ENCODE measurements around the gene PRKAR1B. TPM values are rescaled to one million over a fixed set of nuclear protein-coding genes. Genes with fewer than 3 reads are reported as not detected.

PRKAR1B gene
- total RNA-seq, 1 donor from 2014 or later: 19.3 TPM

- Histone ChIP-seq H3K36me3 (ENCODE audit: control insufficient read depth in 3 of 3, insufficient read depth in 3 of 3, low read length in 3 of 3) (peaks cover 28 to 42% (median 35%) of the 10 kb centered on the region in 3 donors), H3K27ac (ENCODE audit: low read depth, low read length) (peak overlapping the region; percentile 30)
Observed at GRCh38 chr7:503575-504111, 223.4 kb downstream of the PRKAR1B start.

GRCh38 chr7:502296-502695 is 224.8 kb downstream of the PRKAR1B start:
- peaks cover 35 to 44% (median 41%) of the 10 kb centered on the region in 3 donors for H3K36me3 ChIP-seq (ENCODE audit: control insufficient read depth in 3 of 3, insufficient read depth in 3 of 3, low read length in 3 of 3)

More at GRCh38 chr7:503575-504111, 223.4 kb downstream of the PRKAR1B start:
- H3K4me1 ChIP-seq (ENCODE audit: control insufficient read depth in 3 of 3, insufficient read depth in 3 of 3, low read length in 3 of 3): peaks cover 12 to 38% (median 31%) of the 10 kb centered on the region in 3 donors
- no peaks in the 10 kb centered on the region for H3K9me3 ChIP-seq (ENCODE audit: control insufficient read depth in 3 of 3, low read length in 3 of 3)
- H3K9ac ChIP-seq (ENCODE audit: low read depth in 1 of 3, low read length in 3 of 3): peak overlapping the region in 2 of 3 donors; percentile 45 to 75
- H3K27me3 ChIP-seq (ENCODE audit: control insufficient read depth in 3 of 3, insufficient read depth in 3 of 3, low read length in 3 of 3): no peaks in the 10 kb centered on the region
- peak overlapping the region in 1 of 3 donors; percentile 22 for H3K4me3 ChIP-seq (ENCODE audit: low read length in 3 of 3)

GRCh38 chr7:501526-501925 is 225.6 kb downstream of the PRKAR1B start:
- Histone ChIP-seq H3K27me3 (ENCODE audit: control insufficient read depth in 3 of 3, insufficient read depth in 3 of 3, low read length in 3 of 3) (no peaks in the 10 kb centered on the region), H3K9ac (ENCODE audit: low read depth in 1 of 3, low read length in 3 of 3) (no peak overlapping the region), H3K4me3 (ENCODE audit: low read length in 3 of 3) (no peak overlapping the region), H3K27ac (ENCODE audit: low read depth, low read length) (no peak overlapping the region), H3K9me3 (ENCODE audit: control insufficient read depth in 3 of 3, low read length in 3 of 3) (no peaks in the 10 kb centered on the region), H3K36me3 (ENCODE audit: control insufficient read depth in 3 of 3, insufficient read depth in 3 of 3, low read length in 3 of 3) (peaks cover 40 to 47% (median 46%) of the 10 kb centered on the region in 3 donors), H3K4me1 (ENCODE audit: control insufficient read depth in 3 of 3, insufficient read depth in 3 of 3, low read length in 3 of 3) (peaks cover 12 to 32% (median 31%) of the 10 kb centered on the region in 3 donors)

More at GRCh38 chr7:502296-502695, 224.8 kb downstream of the PRKAR1B start:
- H3K4me3 ChIP-seq (ENCODE audit: low read length in 3 of 3): no peak overlapping the region
- H3K9ac ChIP-seq (ENCODE audit: low read depth in 1 of 3, low read length in 3 of 3): no peak overlapping the region
- H3K27ac ChIP-seq (ENCODE audit: low read depth, low read length): no peak overlapping the region
- H3K9me3 ChIP-seq (ENCODE audit: control insufficient read depth in 3 of 3, low read length in 3 of 3): no peaks in the 10 kb centered on the region
- H3K4me1 ChIP-seq (ENCODE audit: control insufficient read depth in 3 of 3, insufficient read depth in 3 of 3, low read length in 3 of 3): peaks cover 12 to 38% (median 31%) of the 10 kb centered on the region in 3 donors
- no peaks in the 10 kb centered on the region for H3K27me3 ChIP-seq (ENCODE audit: control insufficient read depth in 3 of 3, insufficient read depth in 3 of 3, low read length in 3 of 3)

- H3K27me3 ChIP-seq (ENCODE audit: control insufficient read depth in 3 of 3, insufficient read depth in 3 of 3, low read length in 3 of 3): no peaks in the 10 kb centered on the region
- H3K4me1 ChIP-seq (ENCODE audit: control insufficient read depth in 3 of 3, insufficient read depth in 3 of 3, low read length in 3 of 3): peaks cover 12 to 31% (median 29%) of the 10 kb centered on the region in 3 donors
- H3K9me3 ChIP-seq (ENCODE audit: control insufficient read depth in 3 of 3, low read length in 3 of 3): no peaks in the 10 kb centered on the region
- H3K27ac ChIP-seq (ENCODE audit: low read depth, low read length): no peak overlapping the region
- peaks cover 40 to 51% (median 49%) of the 10 kb centered on the region in 3 donors for H3K36me3 ChIP-seq (ENCODE audit: control insufficient read depth in 3 of 3, insufficient read depth in 3 of 3, low read length in 3 of 3)
- H3K4me3 ChIP-seq (ENCODE audit: low read length in 3 of 3): no peak overlapping the region
- no peak overlapping the region for H3K9ac ChIP-seq (ENCODE audit: low read depth in 1 of 3, low read length in 3 of 3)
Observed at GRCh38 chr7:500521-501420, 226.3 kb downstream of the PRKAR1B start.

GRCh38 chr7:499853-500485 is 227.1 kb downstream of the PRKAR1B start:
- H3K36me3 ChIP-seq (ENCODE audit: control insufficient read depth in 3 of 3, insufficient read depth in 3 of 3, low read length in 3 of 3): peaks cover 40 to 54% (median 49%) of the 10 kb centered on the region in 3 donors
- no peaks in the 10 kb centered on the region for H3K9me3 ChIP-seq (ENCODE audit: control insufficient read depth in 3 of 3, low read length in 3 of 3)
- H3K4me3 ChIP-seq (ENCODE audit: low read length in 3 of 3): no peak overlapping the region

More at GRCh38 chr7:499853-500485, 227.1 kb downstream of the PRKAR1B start:
- Histone ChIP-seq H3K27me3 (ENCODE audit: control insufficient read depth in 3 of 3, insufficient read depth in 3 of 3, low read length in 3 of 3) (no peaks in the 10 kb centered on the region), H3K27ac (ENCODE audit: low read depth, low read length) (no peak overlapping the region), H3K9ac (ENCODE audit: low read depth in 1 of 3, low read length in 3 of 3) (no peak overlapping the region), H3K4me1 (ENCODE audit: control insufficient read depth in 3 of 3, insufficient read depth in 3 of 3, low read length in 3 of 3) (peaks cover 12 to 24% (median 22%) of the 10 kb centered on the region in 3 donors)

Other genes with a start within 250 kb of the PRKAR1B start
- 44.4 TPM for gene PDGFA, start 207.4 kb downstream of the PRKAR1B start, total RNA-seq
- gene DNAAF5, start 582 bp downstream of the PRKAR1B start, total RNA-seq: 13.0 TPM
- gene SUN1, start 105.2 kb upstream of the PRKAR1B start, total RNA-seq: 180 TPM
- gene GET4, start 149.3 kb upstream of the PRKAR1B start, total RNA-seq: 25.1 TPM
- 1.0 TPM for gene ADAP1, start 227.4 kb upstream of the PRKAR1B start, total RNA-seq
- 12.0 TPM for gene COX19, start 248.3 kb upstream of the PRKAR1B start, total RNA-seq